ENCODE results near the gene DNMBP. TPM values are rescaled to one million over a fixed set of nuclear protein-coding genes. Genes with fewer than 3 reads are reported as not detected.
A peak's percentile ranks its signal among the peaks of the same experiment; 100 is the strongest.

Gene DNMBP
- total and polyA plus RNA-seq, 2 of the 8 experiments (the other 6 are each of a cell fraction or from before 2014, with no cell fraction given): 19.1 to 26.4 TPM

- H4K91ac ChIP-seq (replicated peaks; ENCODE audit: insufficient read length, low read length): no peak overlapping the region
- no peak overlapping the region for H2BK120ac ChIP-seq (replicated peaks; ENCODE audit: low read depth, low read length)
- H3K36me3 ChIP-seq (ENCODE audit: control insufficient read depth in 2 of 4, insufficient read depth in 4 of 4, low read length in 3 of 4): no peaks in the 10 kb centered on the region
- H4K8ac ChIP-seq (ENCODE audit: extremely low read depth, insufficient read depth, low read length): no peak overlapping the region
- no peaks in the 10 kb centered on the region for H3K79me2 ChIP-seq (ENCODE audit: control insufficient read depth in 1 of 2, insufficient read depth in 2 of 2, low read length in 2 of 2)
- no peaks in the 10 kb centered on the region for H3K9me3 ChIP-seq (ENCODE audit: insufficient read depth in 2 of 2, low read depth in 1 of 2, low read length in 1 of 2)
- no peak overlapping the region for H3K14ac ChIP-seq (ENCODE audit: insufficient read length)
- H3K23me2 ChIP-seq (ENCODE audit: low read depth, low read length): no peaks in the 10 kb centered on the region
- ChIA-PET POLR2A (ENCODE audit: partially characterized antibody) (interaction anchor here (0.8 kb wide), 1 partner anchor 10 kb away, joined by 3 read pairs; no protein-coding TSS in a partner anchor), CTCF (ENCODE audit: partially characterized antibody) (interaction anchor here (1.2 to 6.3 kb wide), 5 partner anchors 10 to 197 kb away, joined by 3 to 34 read pairs (median 3); no protein-coding TSS in a partner anchor)
- no peaks in the 10 kb centered on the region for H3K27me3 ChIP-seq (replicated peaks in 1 of 4; ENCODE audit: control insufficient read depth in 3 of 4, extremely low read depth in 1 of 4, insufficient read depth in 3 of 4, low read length in 3 of 4)
- no peak overlapping the region for H3K18ac ChIP-seq (ENCODE audit: extremely low read depth, low read length)
- H3K4me2 ChIP-seq (ENCODE audit: insufficient read depth in 1 of 2, low read depth in 2 of 2, low read length in 2 of 2): no peak overlapping the region
- H2BK5ac ChIP-seq (ENCODE audit: low read depth, low read length): no peak overlapping the region
- no peak overlapping the region for H3K23ac ChIP-seq (ENCODE audit: insufficient read length)
- H2BK20ac ChIP-seq (ENCODE audit: low read length): no peak overlapping the region
- H2BK12ac ChIP-seq (ENCODE audit: low read depth, low read length): peak overlapping the region; percentile 5; the same call in 1 of the 2 replicates
- H3K27ac ChIP-seq (ENCODE audit: low read depth, low read length): 0 out of 2 replicates have a peak overlapping the region, but pooled peaks have one; percentile 19
- no peak overlapping the region for H2BK15ac ChIP-seq (ENCODE audit: low read length)
- H3K9ac ChIP-seq (replicated peaks in 1 of 4; ENCODE audit: extremely low read depth in 1 of 4, low read depth in 3 of 4, low read length in 3 of 4): no peak overlapping the region
- 76% methylated on average over 3 of the region's 3 CpGs; no CpG with 5 or more reads in 1 of the 2 experiments for WGBS, 2 experiments (ENCODE audit: extremely low coverage in 1 of 2, insufficient coverage in 1 of 2, insufficient read length in 1 of 2, insufficient replicate concordance in 2 of 2, low coverage in 1 of 2, low lambda C conversion rate in 2 of 2, missing lambda C conversion rate in 1 of 2)
- no peaks in the 10 kb centered on the region for H3K79me1 ChIP-seq (ENCODE audit: low read depth, low read length)
- FAIRE-seq (no peak), DNase-seq (ENCODE audit: low read depth in 1 of 2, low spot score in 2 of 2) (no peak)
- H4K5ac ChIP-seq (ENCODE audit: insufficient read length, low read depth, low read length): no peak overlapping the region
- H3K4me3 ChIP-seq (ENCODE audit: extremely low read depth in 1 of 4, insufficient read depth in 2 of 4, low read depth in 3 of 4, low read length in 4 of 4): no peak overlapping the region
- peaks cover 0 to 3% (median 2%) of the 10 kb centered on the region in 4 experiments; a peak in 3 of 7 replicates for H3K4me1 ChIP-seq (replicated peaks in 1 of 4; ENCODE audit: control insufficient read depth in 3 of 4, insufficient read depth in 4 of 4, low read length in 3 of 4)
- peak overlapping the region; percentile 66 for H2AFZ ChIP-seq (ENCODE audit: low read length)
- H4K20me1 ChIP-seq (replicated peaks in 1 of 2; ENCODE audit: control insufficient read depth in 1 of 2, insufficient read depth in 2 of 2, low read length in 2 of 2): no peaks in the 10 kb centered on the region
- no peak overlapping the region for H3K4ac ChIP-seq (replicated peaks; ENCODE audit: insufficient read length, low read depth, low read length)
- no peak overlapping the region for H3K56ac ChIP-seq (replicated peaks; ENCODE audit: insufficient read length, low read depth, low read length)
- H2AK5ac ChIP-seq (ENCODE audit: low read depth, low read length): no peak overlapping the region
- TF ChIP-seq HDAC6 (IDR thresholded peaks at IDR 0.05; ENCODE audit: low read depth, low read length): no peak
- no peak for TF ChIP-seq SAP30 (IDR thresholded peaks at IDR 0.05; ENCODE audit: insufficient read depth, insufficient replicate concordance, low read length)
- no peak for TF ChIP-seq RFX5 (IDR thresholded peaks at IDR 0.05; ENCODE audit: borderline replicate concordance, low read depth, low read length)
Measured at GRCh38 chr10:100043796-100044195, 34.0 kb upstream of the DNMBP start.

Measured in H1 (cell line).